OCI-LY3 (cell line): ENCODE measurements around the gene NFIA.

Source experiments
- H2AFZ ChIP-seq: fragments of 200-600, 300-600 bp; shearing (Covaris generic); 2 replicates; pipeline ENCODE4 v1.6.0; 2014; ENCODE audit warnings: antibody characterized with exemption, low read depth, low read length
- H3K27ac ChIP-seq: fragments of 200-600, 300-600 bp; sonication (generic); 2 replicates; pipeline ENCODE4 v1.5.1; 2014; ENCODE audit warnings: mild to moderate bottlenecking, low read length, moderate library complexity, mixed read lengths
- H3K27me3 ChIP-seq: fragments of 200-600, 300-600 bp; sonication (generic); 2 replicates; pipeline ENCODE4 v1.6.1; 2014; ENCODE audit warnings: low read depth, low read length, mixed read lengths
- H3K36me3 ChIP-seq: fragments of 200-600, 300-600 bp; sonication (generic); replicated peaks from 2 replicates; pipeline ENCODE3; 2014; ENCODE audit warnings: low read depth, low read length, mixed read lengths
- H3K4me1 ChIP-seq: fragments of 300-600, 200-600 bp; sonication (generic); 2 replicates; pipeline ENCODE4 v1.6.1; 2014; ENCODE audit warnings: low read length, mixed read lengths
- H3K4me2 ChIP-seq: fragments of 200-600, 300-600 bp; sonication (generic); 2 replicates; pipeline ENCODE4 v1.6.1; 2014; ENCODE audit warnings: low read length, mixed read lengths
- H3K4me3 ChIP-seq: fragments of 300-600, 200-600 bp; sonication (generic); 2 replicates; pipeline ENCODE4 v1.5.1; 2014; ENCODE audit warnings: antibody characterized with exemption, mild to moderate bottlenecking, low read length, moderate library complexity
- H3K79me2 ChIP-seq: fragments of 300-600, 200-600 bp; shearing (Covaris generic); 2 replicates; pipeline ENCODE4 v1.6.1; 2014; ENCODE audit warnings: mild to moderate bottlenecking, low read length, mixed read lengths
- H3K9ac ChIP-seq: fragments of 300-600, 200-600 bp; shearing (Covaris generic); 2 replicates; pipeline ENCODE4 v1.6.0; 2014; ENCODE audit warnings: mild to moderate bottlenecking, low read length, moderate library complexity
- H3K9me3 ChIP-seq: fragments of 200-600, 300-600 bp; shearing (Covaris generic); 2 replicates; pipeline ENCODE4 v1.6.1; 2014; ENCODE audit warnings: low read length, mixed read lengths; ENCODE audit not compliant: insufficient read depth
- H4K20me1 ChIP-seq: fragments of 200-600, 300-600 bp; sonication (generic); 2 replicates; pipeline ENCODE4 v1.6.1; 2016; ENCODE audit warnings: low read length, mixed read lengths; ENCODE audit not compliant: insufficient read depth
- CTCF ChIP-seq: fragments of 200-600, 300-600 bp; sonication (generic); IDR thresholded peaks from 2 replicates; pipeline ENCODE4 v1.5.1; 2014; ENCODE audit warnings: antibody characterized with exemption, low read length, low read depth
- EZH2phosphoT487 ChIP-seq: fragments of 200-600 bp; shearing (Covaris generic); IDR thresholded peaks from 2 replicates; pipeline ENCODE4 v1.6.1; 2018; ENCODE audit warnings: antibody characterized with exemption, mixed run types, low read depth

NFIA gene

DNA sequence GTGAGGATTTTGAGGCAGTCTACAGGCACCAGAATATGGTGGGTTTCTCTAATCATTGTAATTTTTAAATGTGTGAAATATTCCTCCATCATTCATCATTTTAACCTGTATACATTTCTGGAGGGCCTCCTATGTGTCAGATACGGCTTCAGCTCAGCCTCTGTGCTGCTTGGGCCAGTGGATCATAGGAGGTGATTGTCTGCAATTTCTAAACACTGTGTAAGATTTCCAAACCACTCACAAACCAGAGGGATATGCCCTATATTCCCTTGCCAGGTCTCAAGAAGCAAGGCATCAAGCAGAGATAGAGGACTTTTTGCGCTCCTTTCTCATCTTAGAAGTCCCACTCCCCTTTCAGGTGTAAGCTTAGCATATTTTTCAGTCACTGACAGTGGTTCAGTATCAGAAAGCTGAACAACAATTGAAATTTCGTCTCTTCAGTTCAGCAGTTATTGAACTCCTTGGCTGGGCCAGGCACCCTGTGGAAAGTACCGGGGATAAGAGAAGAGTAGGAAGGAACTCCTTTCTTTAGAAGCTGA lies 190.9 kb downstream of the NFIA start:
- Histone ChIP-seq H3K36me3 (no peaks in the 10 kb centered on the region), H3K4me2 (no peak overlapping the region), H3K27me3 (no peaks in the 10 kb centered on the region), H3K4me1 (no peaks in the 10 kb centered on the region), H4K20me1 (no peaks in the 10 kb centered on the region), H3K4me3 (no peak overlapping the region), H3K9ac (no peak overlapping the region), H2AFZ (no peak overlapping the region), H3K27ac (no peak overlapping the region), H3K79me2 (no peaks in the 10 kb centered on the region), H3K9me3 (no peaks in the 10 kb centered on the region)
- TF ChIP-seq EZH2phosphoT487 (no peak), CTCF (no peak)

DNA sequence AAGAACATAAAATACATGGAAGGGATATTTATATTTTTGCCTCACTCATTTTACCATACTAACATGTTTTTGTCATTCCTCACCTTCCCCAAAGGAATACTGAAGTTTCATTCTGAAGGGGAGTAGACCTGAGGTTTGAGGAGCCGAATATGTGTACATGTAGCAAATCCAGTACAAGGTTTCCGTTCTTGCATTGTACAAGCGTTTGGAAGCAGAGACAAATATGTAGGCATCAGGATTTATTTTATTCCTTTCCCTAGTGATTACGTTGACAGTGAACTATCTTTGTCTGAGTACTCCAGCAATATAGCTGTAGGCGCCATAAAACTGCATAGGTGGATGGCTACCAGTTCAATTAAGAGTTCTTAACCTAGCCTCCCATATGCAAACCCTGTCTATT lies 191.5 kb downstream of the NFIA start:
- Histone ChIP-seq H3K36me3 (no peaks in the 10 kb centered on the region), H3K27me3 (no peaks in the 10 kb centered on the region), H3K79me2 (no peaks in the 10 kb centered on the region), H2AFZ (no peak overlapping the region), H3K27ac (no peak overlapping the region), H3K4me1 (no peaks in the 10 kb centered on the region), H3K4me3 (no peak overlapping the region), H4K20me1 (no peaks in the 10 kb centered on the region), H3K9me3 (no peaks in the 10 kb centered on the region), H3K9ac (no peak overlapping the region), H3K4me2 (no peak overlapping the region)
- no peak for TF ChIP-seq EZH2phosphoT487
- no peak for TF ChIP-seq CTCF

DNA sequence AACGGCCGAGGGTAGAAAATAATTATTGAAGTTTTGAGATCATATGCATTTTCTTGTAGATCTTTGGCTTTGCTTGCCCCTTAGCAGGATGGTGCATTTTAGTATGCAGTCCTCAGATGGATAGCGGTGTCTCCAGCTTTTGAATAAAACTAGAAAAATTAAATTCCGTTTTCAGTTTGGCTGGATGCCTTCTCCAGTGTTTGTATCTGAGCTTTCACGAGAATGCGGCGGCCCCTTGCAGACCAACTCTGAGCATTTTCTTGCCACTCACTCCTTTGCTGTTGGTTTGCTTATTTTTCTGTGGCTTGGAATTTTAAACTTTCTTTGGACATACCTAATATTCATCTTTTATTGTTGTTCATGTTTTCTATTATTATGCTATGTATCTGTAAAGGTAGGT lies 192.6 kb downstream of the NFIA start:
- Histone ChIP-seq H3K4me3 (no peak overlapping the region), H3K9ac (no peak overlapping the region), H3K4me1 (no peaks in the 10 kb centered on the region), H3K4me2 (no peak overlapping the region), H3K79me2 (no peaks in the 10 kb centered on the region), H3K9me3 (no peaks in the 10 kb centered on the region), H3K36me3 (no peaks in the 10 kb centered on the region), H3K27ac (no peak overlapping the region), H2AFZ (no peak overlapping the region), H4K20me1 (no peaks in the 10 kb centered on the region), H3K27me3 (no peaks in the 10 kb centered on the region)
- TF ChIP-seq EZH2phosphoT487 (no peak), CTCF (no peak)

GRCh38 chr1:61276246-61276645 lies 193.9 kb downstream of the NFIA start:
- no peaks in the 10 kb centered on the region for H3K4me1 ChIP-seq

More at GRCh38 chr1:61276246-61276645, 193.9 kb downstream of the NFIA start:
- no peak overlapping the region for H3K4me2 ChIP-seq
- H3K9me3 ChIP-seq: no peaks in the 10 kb centered on the region
- no peak overlapping the region for H3K27ac ChIP-seq
- no peak overlapping the region for H3K9ac ChIP-seq
- no peak overlapping the region for H2AFZ ChIP-seq
- no peaks in the 10 kb centered on the region for H4K20me1 ChIP-seq
- H3K36me3 ChIP-seq: no peaks in the 10 kb centered on the region
- TF ChIP-seq CTCF (no peak), EZH2phosphoT487 (no peak)
- no peaks in the 10 kb centered on the region for H3K27me3 ChIP-seq
- H3K79me2 ChIP-seq: no peaks in the 10 kb centered on the region
- H3K4me3 ChIP-seq: no peak overlapping the region
